Gastroesophageal sphincter (tissue), 3 donors: Measurements from ENCODE around the gene DYNC1LI2.

ENCODE experiments used
- EP300 ChIP-seq: sonication (generic); formaldehyde crosslinking; IDR thresholded peaks from one replicate; pipeline ENCODE4 v1.6.1; 2017; ENCODE audit warnings: antibody characterized with exemption, mild to moderate bottlenecking
- POLR2A ChIP-seq, 2 donors: fragments of 450-650 bp; IDR thresholded peaks; one replicate each; pipeline ENCODE4 v1.6.1; 2017; ENCODE audit warnings: antibody characterized with exemption in 2 of 2, mild to moderate bottlenecking in 2 of 2, moderate library complexity in 1 of 2
- POLR2AphosphoS5 ChIP-seq: sonication (generic); formaldehyde crosslinking; IDR thresholded peaks from one replicate; pipeline ENCODE4 v1.6.1; 2017; ENCODE audit warnings: antibody characterized with exemption
- TF ChIP-seq, protein P1 (sequence below), 4 experiments: fragments of 200-600 bp in 2 of 4; fragments of 450-650 bp in 2 of 4; sonication (generic) in 1 of 4; IDR thresholded peaks; one replicate each; pipeline ENCODE4 v1.5.1; 2017 to 2019; ENCODE audit warnings: antibody characterized with exemption in 4 of 4, mild to moderate bottlenecking in 2 of 4, moderate library complexity in 2 of 4

DNA sequence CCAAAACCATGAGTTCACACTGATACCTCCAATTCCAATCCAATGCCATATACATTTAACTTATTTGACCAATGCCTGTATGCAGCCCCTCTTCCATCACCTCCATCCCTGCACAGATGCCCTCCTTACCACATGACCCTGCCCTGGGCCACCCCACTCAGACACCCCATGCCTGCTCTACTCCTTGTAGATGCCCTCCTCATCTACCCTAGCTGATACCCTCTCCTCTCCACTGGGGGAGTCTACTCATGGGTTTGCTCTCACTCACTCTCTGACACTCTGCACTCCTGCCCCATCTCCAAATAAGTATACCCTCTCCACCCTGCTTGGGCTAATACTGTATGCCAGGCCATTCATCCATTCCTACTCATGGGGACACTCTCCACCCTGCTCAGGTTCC is 38.9 kb downstream of the DYNC1LI2 start:
- TF ChIP-seq, protein P1, sequence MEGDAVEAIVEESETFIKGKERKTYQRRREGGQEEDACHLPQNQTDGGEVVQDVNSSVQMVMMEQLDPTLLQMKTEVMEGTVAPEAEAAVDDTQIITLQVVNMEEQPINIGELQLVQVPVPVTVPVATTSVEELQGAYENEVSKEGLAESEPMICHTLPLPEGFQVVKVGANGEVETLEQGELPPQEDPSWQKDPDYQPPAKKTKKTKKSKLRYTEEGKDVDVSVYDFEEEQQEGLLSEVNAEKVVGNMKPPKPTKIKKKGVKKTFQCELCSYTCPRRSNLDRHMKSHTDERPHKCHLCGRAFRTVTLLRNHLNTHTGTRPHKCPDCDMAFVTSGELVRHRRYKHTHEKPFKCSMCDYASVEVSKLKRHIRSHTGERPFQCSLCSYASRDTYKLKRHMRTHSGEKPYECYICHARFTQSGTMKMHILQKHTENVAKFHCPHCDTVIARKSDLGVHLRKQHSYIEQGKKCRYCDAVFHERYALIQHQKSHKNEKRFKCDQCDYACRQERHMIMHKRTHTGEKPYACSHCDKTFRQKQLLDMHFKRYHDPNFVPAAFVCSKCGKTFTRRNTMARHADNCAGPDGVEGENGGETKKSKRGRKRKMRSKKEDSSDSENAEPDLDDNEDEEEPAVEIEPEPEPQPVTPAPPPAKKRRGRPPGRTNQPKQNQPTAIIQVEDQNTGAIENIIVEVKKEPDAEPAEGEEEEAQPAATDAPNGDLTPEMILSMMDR (IDR thresholded peaks at IDR 0.05) = no peak
- no peak for TF ChIP-seq POLR2AphosphoS5
- no peak for TF ChIP-seq POLR2A (IDR thresholded peaks at IDR 0.05)
- no peak for TF ChIP-seq EP300
